8988T (cell line): ENCODE measurements around the gene RARRES1.
"Not testable (repeated sequence)": the region's sequence is repeated elsewhere in the genome, so short reads cannot be mapped to it uniquely, and the experiment has no call there.

ENCODE experiments used
- DNase-seq: peaks from one replicate; pipeline ENCODE4 v3.0.0; 2011

Gene RARRES1

GRCh38 chr3:158731486-158731885 is 771 bp downstream of the RARRES1 start:
- DNase-seq = no peak

- DNase-seq = no peak
These were observed 3.4 kb downstream of the RARRES1 start for GRCh38 chr3:158728851-158729250.

DNA sequence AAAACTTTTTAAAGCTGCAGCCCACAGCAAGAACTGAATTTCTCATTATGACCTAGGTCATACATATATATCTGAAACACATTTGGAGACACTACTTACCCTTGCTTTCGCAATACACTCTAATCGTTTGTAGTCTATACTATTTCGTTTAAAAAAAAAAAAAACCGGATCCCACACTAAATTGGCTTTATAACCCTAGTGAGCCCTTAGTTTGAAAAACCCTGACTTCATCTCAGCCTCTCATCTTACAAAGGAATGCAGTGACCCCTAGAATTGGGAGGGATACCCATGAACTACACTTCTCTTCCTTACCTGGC is 4.2 kb downstream of the RARRES1 start:
- DNase-seq = no peak

- peak; percentile 69 for DNase-seq
These were observed 4.8 kb downstream of the RARRES1 start for GRCh38 chr3:158727206-158728060.

DNA sequence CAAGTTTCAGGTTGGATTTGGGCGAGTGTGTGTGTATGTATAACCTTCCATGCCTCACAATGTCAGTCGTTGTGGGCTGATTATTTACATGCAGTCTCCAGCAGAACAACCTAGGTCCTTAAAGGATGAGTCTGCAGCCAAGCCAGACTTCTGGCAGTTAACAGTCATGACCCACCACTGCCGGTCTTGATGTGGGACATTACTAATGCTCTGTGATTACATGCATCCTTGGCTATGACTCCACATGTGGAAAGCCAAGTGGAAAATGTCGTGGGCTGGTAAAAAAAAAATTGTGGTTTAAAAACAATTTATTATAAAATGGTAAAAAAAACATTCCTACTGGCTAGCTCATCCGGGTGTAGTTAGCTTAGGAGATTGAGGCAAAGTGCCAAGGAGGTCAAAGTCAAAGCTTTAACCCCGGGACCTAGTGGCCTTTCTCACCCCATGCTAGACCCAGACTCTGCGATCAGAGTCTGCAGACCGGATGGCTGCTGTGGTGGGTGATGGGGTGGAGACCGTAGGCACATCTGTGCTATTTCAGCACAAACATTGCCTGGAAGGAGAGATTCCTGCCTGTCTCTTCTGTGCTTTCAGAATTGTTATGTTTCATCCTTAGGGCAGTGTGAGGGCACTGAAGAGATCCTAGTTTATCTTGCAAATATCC is 6.8 kb downstream of the RARRES1 start:
- DNase-seq = no peak

GRCh38 chr3:158723991-158724390 is 8.3 kb downstream of the RARRES1 start:
- DNase-seq = no peak

- DNase-seq = no peak
These were observed 10.1 kb downstream of the RARRES1 start for GRCh38 chr3:158722108-158722507.

GRCh38 chr3:158718490-158719170 is 13.6 kb downstream of the RARRES1 start:
- no peak for DNase-seq

DNA sequence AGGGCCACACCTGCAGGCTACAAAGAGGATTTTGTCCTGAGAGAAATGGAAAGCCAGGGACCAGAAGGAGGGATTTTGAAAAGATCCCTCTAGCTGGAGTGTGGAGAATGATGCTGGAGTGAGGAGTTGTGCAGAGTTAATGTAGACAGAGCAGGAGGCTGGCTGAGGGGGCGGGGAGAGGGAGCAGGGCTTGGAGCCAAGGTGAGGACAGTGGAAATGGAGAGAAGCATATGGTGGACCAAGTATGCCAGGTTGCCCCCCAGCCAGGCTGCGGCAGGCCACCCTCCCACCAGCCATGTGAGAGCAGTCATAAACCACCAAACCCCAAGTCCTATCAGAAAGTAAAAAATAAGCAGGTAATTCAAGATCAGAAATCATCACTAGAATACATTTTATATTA is 14.7 kb downstream of the RARRES1 start:
- DNase-seq = no peak

GRCh38 chr3:158713094-158713499 is 19.2 kb downstream of the RARRES1 start:
- DNase-seq = no peak

DNA sequence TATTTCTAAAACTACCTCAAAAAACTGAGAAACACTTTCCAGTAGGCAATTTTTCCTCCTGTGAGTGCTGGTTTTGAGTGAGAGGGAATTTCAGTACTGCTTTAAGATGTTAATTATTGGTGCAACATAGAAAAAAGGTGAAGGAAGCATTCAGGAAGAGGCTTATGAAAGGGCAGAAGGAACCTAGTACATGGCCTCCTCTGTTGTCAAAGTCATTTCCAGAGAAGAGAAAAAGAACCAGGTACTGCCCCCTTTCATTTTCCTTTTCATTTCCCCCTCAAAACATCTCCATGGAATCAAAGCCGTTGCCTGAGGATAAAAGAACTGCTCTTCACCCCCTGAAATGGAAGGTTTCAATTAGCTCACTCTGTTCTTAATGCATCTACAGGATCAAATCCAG is 19.8 kb downstream of the RARRES1 start:
- no peak for DNase-seq

GRCh38 chr3:158711886-158712285 is 20.4 kb downstream of the RARRES1 start:
- DNase-seq = no peak

DNA sequence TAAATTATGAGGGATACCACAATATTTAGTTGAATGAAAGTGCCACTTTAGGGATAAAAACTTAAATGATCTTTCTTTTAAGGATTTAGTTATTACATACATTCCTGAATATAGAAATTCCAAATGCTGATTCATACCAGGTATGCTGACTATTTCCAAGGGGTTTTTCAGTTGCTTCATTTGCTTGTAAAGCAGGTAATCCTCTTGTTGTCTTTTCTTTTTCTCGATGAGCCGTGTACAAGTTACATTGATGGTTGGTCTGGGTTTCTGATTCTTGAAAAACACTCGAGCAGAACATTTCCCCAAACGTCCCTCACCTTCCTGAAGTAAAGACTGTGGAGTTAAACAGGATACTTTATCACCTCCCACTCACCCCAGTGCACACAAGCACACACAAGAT is 21.7 kb downstream of the RARRES1 start:
- no peak for DNase-seq

DNA sequence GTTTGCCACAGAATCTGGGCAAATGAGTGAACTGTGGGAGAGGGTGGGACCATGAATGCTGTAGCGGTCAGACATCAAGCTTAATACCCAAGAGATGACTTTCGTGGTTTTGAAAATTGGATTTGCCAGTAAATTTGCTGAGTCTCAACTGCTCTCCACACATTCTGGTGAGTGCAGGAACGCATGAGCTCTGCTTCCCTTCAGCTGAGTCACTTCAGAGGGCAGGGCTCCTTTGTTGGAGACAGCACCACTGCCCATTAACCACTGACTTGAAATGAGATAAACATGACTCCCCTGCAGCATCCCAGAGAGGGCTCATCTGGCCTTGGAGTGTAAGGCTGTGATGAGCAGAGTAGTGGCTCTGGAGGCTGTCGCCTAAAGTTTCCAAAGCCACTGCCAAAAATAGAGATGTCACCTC is 22.6 kb downstream of the RARRES1 start:
- no peak for DNase-seq

GRCh38 chr3:158703566-158703965 is 28.7 kb downstream of the RARRES1 start:
- no peak for DNase-seq

DNA sequence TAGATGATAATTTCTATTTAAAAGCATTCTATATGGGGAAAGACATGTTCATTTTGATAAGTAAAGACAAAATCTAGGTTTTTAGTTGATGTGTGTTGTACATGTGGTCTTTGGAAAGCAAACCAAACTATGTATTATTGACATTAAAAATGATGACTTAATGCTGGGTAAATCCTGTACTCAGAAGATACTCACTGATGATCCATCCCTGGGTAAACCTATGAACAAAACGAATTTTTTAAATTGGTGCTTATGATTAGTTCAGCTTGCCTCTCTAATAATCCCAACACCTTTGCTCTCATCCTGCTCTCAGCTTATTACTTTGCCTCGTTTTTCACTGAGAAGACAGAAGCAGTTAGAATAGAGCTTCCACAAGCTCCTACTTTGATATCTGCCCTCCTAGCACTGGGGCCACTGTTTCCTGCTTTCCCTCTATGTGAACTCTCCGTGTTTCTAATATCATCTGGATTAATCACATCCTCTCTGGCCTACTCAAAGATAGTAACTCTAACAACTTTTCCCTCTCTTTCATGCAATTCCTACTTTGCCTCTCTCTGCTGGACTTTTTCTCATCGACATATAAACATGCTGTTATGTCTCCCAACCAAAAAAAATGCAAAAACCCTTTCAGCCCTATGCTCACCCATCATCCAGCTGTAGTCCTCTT is 29.3 kb downstream of the RARRES1 start:
- DNase-seq = no peak

GRCh38 chr3:158701420-158702065 is 30.7 kb downstream of the RARRES1 start:
- DNase-seq = no peak

DNA sequence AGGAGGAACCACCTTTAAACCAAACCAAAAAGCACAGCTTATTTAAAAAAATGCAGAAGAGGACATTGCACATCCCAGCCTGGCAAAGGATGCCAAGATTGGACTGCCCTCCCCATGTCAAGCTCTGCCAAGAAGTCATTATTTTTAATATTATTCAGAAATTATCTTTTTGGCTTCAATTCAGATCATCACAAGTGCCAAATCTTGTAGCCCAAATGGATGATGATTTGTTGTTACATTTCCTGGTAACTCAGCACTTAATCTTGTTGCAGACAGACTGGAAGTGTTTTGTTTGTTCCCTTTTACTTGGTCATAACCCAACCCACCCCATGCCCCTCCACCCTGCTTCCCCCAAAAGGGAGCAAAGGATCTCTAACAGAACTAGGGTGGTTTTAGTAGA is 31.7 kb downstream of the RARRES1 start:
- DNase-seq = no peak

GRCh38 chr3:158696618-158697017 is 35.6 kb downstream of the RARRES1 start:
- no peak for DNase-seq

DNA sequence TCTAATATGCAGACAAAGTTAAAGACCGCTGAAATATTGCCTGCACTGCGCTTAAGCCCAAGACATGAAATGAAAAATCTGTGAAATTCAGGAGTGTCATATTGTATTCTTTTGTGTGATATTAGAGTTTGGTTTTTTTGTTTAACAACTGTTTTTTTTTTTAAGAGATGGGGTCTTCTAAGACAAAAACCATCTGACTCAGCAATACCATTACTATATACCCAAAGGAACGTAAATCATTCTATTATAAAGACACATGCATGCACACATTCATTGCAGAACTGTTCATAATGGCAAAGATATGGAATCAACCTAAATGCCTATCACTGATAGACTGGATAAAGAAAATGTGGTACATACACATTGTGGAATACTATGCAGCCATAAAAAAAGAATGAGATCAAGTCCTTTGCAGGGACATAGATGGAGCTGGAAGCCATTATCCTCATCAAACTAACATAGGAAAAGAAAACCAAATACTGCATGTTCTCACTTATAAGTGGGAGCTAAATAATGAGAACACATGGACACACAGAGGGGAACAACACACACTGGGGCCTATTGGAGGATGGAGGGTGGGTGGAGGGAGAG is 38.3 kb downstream of the RARRES1 start:
- DNase-seq = not testable (repeated sequence)

GRCh38 chr3:158685159-158685558 is 47.1 kb downstream of the RARRES1 start:
- no peak for DNase-seq

DNA sequence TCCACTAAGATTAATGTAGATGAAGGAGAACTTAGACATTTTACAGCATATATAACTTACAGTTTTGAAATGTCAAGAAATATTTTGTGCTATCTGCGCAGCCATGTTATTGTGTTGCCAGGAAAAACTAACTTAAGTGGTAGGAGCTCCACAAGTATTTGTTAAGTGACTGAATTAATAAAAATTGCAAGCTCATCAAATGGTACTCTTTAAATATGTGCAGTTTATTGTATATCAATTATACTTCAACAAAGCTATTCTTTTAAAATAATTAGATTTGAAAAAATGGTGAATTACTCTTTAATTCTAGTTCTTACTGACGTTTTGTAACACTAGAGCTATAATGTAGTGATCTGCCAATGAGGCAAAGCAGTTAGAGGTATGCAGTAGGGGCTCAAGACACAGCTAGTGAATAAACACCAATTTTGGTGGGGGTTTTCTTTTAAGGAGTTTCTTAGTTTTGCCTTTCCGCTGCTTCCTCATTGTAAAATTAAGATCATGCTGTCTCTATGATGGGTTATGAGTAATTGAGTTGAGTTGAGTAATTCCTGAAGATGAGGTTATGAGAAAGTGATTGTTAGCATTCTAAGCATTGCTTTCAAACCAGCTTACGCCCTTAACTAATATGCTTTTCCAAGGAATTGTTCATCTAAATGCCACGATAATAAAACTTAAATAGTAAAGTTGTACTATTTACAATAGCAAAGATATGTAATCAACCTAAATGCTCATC is 48.9 kb downstream of the RARRES1 start:
- DNase-seq = no peak
